Transverse colon (tissue), 4 donors: Measurements from ENCODE around the gene PDCL3.

ENCODE experiments used
- CTCF ChIP-seq, 5 experiments: fragments of 200-600 bp in 3 of 5; fragments of 450-650 bp in 2 of 5; sonication (generic) in 3 of 5; IDR thresholded peaks; 1 replicate in 2 of 5; 2 replicates in 3 of 5; pipeline ENCODE4 v1.5.1; 2016 to 2017; ENCODE audit warnings: antibody characterized with exemption in 5 of 5, inconsistent platforms in 3 of 5, mild to moderate bottlenecking in 2 of 5, moderate library complexity in 1 of 5
- EP300 ChIP-seq: sonication (generic); formaldehyde crosslinking; IDR thresholded peaks from one replicate; pipeline ENCODE4 v1.6.1; 2017; ENCODE audit warnings: antibody characterized with exemption, low read depth
- POLR2A ChIP-seq: fragments of 450-650 bp; IDR thresholded peaks from one replicate; pipeline ENCODE4 v1.6.1; 2016; ENCODE audit warnings: antibody characterized with exemption, mild to moderate bottlenecking, moderate library complexity
- POLR2AphosphoS5 ChIP-seq, 3 donors: sonication (generic); formaldehyde crosslinking; IDR thresholded peaks; one replicate each; pipeline ENCODE4 v1.6.1; 2016; ENCODE audit warnings: antibody characterized with exemption in 3 of 3

GRCh38 chr2:100520224-100520623 is 42.6 kb upstream of the PDCL3 start:
- no peak for TF ChIP-seq EP300
- no peak for TF ChIP-seq CTCF (IDR thresholded peaks at IDR 0.05)
- no peak for TF ChIP-seq POLR2AphosphoS5 (IDR thresholded peaks at IDR 0.05)
- TF ChIP-seq POLR2A: no peak
